IMR-90 (cell line): ENCODE measurements around the gene TTC1.

Experiments used
- MAFK ChIP-seq: IDR thresholded peaks from 2 replicates; pipeline ENCODE4 v1.6.1; 2012; ENCODE audit warnings: low read depth, low read length, improper control_type of control experiment
- MAZ ChIP-seq: IDR thresholded peaks from 2 replicates; pipeline ENCODE4 v1.6.1; 2012; ENCODE audit warnings: low read depth, mild to moderate bottlenecking, low read length, improper control_type of control experiment, moderate library complexity, borderline replicate concordance
- MXI1 ChIP-seq: IDR thresholded peaks from 2 replicates; pipeline ENCODE4 v1.6.1; 2012; ENCODE audit warnings: low read depth, mild to moderate bottlenecking, low read length, moderate library complexity, borderline replicate concordance
- NFE2L2 ChIP-seq: fragments of 150-350 bp; IDR thresholded peaks from 2 replicates; pipeline ENCODE4 v1.6.1; 2016; ENCODE audit warnings: low read depth, mild to moderate bottlenecking, low read length
- POLR2A ChIP-seq: IDR thresholded peaks from 2 replicates; pipeline ENCODE4 v1.6.1; 2012; ENCODE audit warnings: mild to moderate bottlenecking, low read depth, low read length
- RFX5 ChIP-seq: IDR thresholded peaks from 2 replicates; pipeline ENCODE4 v1.8.0; 2012; ENCODE audit warnings: low read depth, mild to moderate bottlenecking, low read length, moderate library complexity
- TF ChIP-seq, protein P1 (sequence below): conservative IDR thresholded peaks from 2 replicates; pipeline ENCODE4 v1.5.1; 2012; ENCODE audit warnings: mild to moderate bottlenecking, low read depth, low read length, improper control_type of control experiment

DNA sequence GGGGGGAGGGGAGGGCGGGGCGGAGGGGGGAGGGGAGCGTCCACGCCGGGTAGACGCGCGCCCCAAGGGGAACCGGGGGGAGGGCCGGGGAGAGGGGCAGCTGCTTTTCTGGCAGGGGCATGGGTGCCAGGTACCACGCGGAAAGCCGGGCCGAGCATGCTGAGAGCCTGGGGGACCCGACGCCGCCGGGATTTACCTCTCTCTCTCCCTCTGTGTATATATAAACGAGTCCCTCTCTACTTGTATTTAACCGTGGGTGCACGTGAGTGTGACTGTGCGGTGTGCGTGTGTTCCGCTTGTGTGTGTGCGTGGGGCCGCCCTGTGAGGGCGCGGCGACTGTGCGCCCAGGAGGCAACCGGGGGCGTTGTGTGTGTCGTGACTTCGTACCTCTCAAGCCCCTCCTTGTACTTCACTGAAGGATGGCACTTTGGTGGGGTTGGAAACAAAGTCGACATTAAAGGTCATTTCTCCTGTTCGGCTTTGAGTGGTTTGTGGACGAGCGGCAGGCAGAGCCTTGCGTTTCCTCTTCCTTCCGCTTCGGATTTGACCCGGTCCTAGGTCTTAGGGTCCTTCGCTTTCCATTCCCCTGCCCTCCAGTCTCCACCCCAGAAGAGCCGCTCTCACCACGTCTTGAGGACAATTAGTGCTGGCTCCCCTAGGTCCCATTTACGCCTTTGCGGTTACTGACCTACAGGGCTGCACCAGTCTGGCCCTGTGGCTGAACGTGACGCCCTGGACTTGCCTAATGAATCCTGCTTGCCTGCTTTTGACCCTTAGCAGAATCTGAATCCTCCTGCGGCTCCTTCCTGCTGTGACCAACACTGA, 36.2 kb upstream of the TTC1 start:
- TF ChIP-seq, protein P1, sequence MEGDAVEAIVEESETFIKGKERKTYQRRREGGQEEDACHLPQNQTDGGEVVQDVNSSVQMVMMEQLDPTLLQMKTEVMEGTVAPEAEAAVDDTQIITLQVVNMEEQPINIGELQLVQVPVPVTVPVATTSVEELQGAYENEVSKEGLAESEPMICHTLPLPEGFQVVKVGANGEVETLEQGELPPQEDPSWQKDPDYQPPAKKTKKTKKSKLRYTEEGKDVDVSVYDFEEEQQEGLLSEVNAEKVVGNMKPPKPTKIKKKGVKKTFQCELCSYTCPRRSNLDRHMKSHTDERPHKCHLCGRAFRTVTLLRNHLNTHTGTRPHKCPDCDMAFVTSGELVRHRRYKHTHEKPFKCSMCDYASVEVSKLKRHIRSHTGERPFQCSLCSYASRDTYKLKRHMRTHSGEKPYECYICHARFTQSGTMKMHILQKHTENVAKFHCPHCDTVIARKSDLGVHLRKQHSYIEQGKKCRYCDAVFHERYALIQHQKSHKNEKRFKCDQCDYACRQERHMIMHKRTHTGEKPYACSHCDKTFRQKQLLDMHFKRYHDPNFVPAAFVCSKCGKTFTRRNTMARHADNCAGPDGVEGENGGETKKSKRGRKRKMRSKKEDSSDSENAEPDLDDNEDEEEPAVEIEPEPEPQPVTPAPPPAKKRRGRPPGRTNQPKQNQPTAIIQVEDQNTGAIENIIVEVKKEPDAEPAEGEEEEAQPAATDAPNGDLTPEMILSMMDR, result no peak
- TF ChIP-seq POLR2A (no peak), NFE2L2 (no peak), MAFK (no peak), MAZ (no peak), RFX5 (no peak), MXI1 (no peak)
